NCI-H1105 treated with DMSO at 0.1 percent for 48 hours (cell line): ENCODE measurements around the gene PDF.

ENCODE experiments used
- DNase-seq: peaks from one replicate; lab custom pipeline; 2025; lab: John Stamatoyannopoulos, UW

Gene PDF

GRCh38 chr16:69339289-69340094 is 9.1 kb upstream of the PDF start, which contains the start of the genes COG8 and NIP7:
Gene COG8, minus strand, starts transcription at chr16:69339564. Its CDS starts 12 bp downstream, at chr16:69339552.
Gene NIP7, plus strand, starts transcription at chr16:69339772. Its CDS starts 58 bp downstream, at chr16:69339830.
- peak; percentile 94 for DNase-seq

DNA sequence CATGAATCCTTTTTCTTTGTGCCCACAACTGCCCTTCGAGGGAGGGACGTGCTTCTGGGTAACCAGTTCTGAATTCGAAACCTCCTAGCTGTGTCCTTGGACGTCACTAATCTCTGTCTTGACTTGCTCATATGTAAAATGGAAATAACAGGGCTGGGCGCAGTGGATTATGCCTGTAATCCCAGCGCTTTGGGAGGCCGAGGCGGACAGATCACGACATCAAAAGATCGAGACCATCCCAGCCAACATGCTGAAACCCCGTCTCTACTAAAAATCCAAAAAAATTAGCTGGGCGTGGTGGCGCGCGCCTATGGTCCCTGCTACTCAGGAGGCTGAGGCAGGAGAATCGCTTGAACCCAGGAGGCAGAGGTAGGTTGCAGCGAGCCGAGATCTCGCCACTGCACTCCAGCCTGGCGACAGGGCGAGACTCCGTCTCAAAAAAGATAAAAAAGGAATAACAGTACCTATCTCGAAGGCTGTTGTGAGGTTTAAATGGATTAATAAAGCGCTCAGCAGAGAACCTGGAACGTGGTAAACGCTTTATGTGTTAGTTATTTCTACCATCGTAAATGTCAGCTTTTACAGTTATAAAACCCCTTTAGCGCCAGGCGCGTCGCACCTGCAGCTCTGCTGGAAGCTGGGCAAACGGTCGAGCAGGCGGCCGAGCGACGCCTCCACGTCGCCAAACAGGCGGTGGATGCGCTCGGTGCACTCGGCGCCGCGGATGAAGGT is 8.3 kb upstream of the PDF start:
- no peak for DNase-seq

DNA sequence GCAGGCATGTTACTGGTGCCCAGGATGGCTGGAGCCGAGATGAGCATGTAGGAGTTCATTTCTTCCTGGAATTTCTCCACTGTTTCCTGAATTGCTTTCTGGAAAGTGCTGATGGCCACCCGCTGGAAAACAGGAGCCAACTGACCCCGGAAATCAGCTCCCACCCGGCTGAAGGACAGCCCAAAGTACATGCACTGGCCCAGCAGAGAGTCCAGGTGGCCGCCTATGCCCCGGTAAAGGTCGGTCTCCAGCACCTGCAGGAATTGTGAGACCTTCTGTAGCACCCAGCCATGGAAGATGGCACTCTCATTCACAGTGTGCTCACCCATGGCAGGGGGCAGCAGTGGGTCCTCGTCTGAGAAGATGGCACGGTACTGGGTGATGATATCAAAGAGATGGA is 4.3 kb upstream of the PDF start:
- DNase-seq: no peak

GRCh38 chr16:69329369-69330285 is 761 bp downstream of the PDF start:
- no peak for DNase-seq

DNA sequence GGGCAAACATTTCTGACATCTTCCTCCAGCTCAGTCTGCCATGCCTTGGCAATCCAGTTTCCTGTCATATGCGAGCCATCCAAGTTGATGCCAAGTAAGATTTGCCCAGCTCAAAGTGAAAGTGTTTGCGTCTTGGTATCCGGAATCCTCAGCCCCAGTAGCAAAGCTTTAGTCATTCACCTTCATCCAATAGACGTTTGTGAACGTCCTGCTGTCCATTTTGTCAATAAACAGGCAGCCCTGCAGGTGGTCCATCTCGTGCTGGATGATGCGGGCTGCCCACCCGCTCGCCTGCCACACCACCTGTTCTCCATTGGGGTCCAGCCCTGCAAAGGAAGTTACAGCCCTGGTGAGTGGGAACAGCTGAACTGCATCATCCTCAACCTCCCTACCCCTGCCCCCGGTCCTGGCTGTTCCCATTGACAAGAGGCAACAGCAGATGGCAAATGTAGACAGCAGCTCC is 1.5 kb downstream of the PDF start:
- DNase-seq: no peak

- no peak for DNase-seq
These were observed 2.6 kb downstream of the PDF start for GRCh38 chr16:69327585-69328310.

- no peak for DNase-seq
These were observed 4.1 kb downstream of the PDF start for GRCh38 chr16:69326172-69326873.

DNA sequence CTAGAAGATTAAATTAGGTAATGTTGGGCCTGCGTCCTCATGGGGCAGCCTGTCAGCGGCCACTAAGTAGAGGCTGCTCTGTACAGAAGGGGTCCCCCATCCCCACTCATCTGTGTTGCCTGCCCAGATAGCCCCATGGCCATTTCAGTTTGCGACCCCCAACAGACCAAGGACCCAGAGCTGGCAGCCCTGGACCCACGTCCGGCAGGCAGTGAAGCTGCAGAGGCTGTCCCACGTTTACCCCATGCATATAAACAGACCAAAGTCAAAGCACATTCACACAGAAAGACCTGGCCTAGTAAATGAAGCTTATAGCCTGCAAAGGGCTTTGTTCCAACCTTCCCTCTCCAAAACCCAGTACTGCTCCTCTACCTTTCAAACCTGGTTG is 4.6 kb downstream of the PDF start:
- no peak for DNase-seq

GRCh38 chr16:69324585-69325253 is 5.7 kb downstream of the PDF start:
- no peak for DNase-seq

GRCh38 chr16:69324013-69324531 is 6.3 kb downstream of the PDF start:
- no peak for DNase-seq

GRCh38 chr16:69323415-69323814 is 7.0 kb downstream of the PDF start:
- DNase-seq: no peak

DNA sequence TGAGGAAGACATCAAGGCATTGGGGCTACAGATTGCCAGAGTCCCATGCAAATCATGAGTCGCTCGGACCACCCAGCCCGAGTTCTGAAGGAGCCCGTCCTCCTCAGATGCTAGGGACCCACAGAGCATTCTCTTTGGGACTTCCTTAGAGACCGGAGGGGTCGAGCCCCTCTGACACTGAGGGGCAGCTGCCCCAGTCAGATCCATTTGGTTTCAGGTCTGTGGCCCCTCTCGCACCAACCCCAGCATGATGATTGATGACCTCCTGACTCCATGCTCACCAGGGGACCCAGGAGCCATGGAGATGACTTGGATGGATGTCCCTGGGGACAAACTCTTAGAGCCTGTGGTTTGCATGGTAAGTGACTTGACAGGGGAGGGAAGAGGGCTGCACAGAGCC is 8.0 kb downstream of the PDF start:
- DNase-seq: no peak

- no peak for DNase-seq
These were observed 9.3 kb downstream of the PDF start for GRCh38 chr16:69321080-69321479.

GRCh38 chr16:69320740-69321073 is 9.7 kb downstream of the PDF start:
- no peak for DNase-seq

GRCh38 chr16:69319826-69320739 is 10.3 kb downstream of the PDF start:
- no peak for DNase-seq

GRCh38 chr16:69319381-69319780 is 11.0 kb downstream of the PDF start:
- DNase-seq: no peak

- DNase-seq: no peak
These were observed 11.5 kb downstream of the PDF start for GRCh38 chr16:69318911-69319289.

DNA sequence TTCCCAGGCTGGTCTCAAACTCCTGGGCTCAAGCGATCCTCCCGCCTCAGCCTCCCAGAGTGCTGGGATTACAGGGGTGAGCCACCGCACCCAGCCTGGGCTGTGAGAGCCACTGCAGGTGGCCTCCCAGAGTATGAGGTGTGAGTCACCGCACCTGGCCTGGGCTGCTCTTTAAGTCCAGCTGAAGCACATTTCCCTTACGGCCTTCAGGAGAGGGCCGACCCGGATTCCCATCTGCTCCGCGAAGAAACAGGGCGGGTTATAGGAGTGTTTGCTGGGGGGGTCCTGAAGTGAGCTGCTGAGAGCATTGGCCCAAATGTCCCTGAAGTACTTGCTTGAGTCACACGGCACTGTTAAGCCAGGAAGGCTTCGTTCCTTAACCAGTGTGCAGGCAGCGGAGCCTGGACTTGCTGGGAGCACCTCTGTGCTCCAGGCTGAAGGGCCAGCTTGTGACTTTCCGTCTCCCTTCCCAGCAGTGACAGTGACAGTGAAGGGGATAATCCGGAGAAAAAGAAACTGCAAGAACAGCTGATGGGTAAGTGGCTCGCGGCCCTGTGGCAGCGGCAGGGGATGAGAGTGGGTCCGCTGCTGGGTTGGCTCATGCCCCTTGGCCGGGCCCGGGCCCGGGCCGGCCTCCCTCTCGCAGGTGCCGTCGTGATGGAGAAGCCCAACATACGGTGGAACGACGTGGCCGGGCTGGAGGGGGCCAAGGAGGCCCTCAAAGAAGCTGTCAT is 12.0 kb downstream of the PDF start:
- DNase-seq: no peak
